Spleen (tissue), 11 donors: ENCODE measurements around the gene GRIA2. TPM values are rescaled to one million over a fixed set of nuclear protein-coding genes. Genes with fewer than 3 reads are reported as not detected.

Experiments used
- DNase-seq: peaks from one replicate; pipeline ENCODE4 v3.0.0-alpha.2; 2020
- H3K27ac ChIP-seq, 8 donors: fragments of 200-600 bp; sonication (generic) in 7 of 8; 1 replicate in 4 of 8; 2 replicates in 4 of 8; pipeline versions ENCODE4 v1.5.0 to v1.8.0; 2016 to 2021; ENCODE audit warnings: inconsistent platforms in 4 of 8, mild to moderate bottlenecking in 4 of 8, moderate library complexity in 1 of 8
- H3K27me3 ChIP-seq, 7 donors: fragments of 200-600 bp; sonication (generic) in 6 of 7; replicated peaks in 1 of 7; 1 replicate in 4 of 7; 2 replicates in 3 of 7; pipeline versions ENCODE4 v1.5.0 to v1.8.0; 2016 to 2021; ENCODE audit warnings: inconsistent platforms in 3 of 7, mild to moderate bottlenecking in 1 of 7
- H3K36me3 ChIP-seq, 6 donors: fragments of 200-600 bp; sonication (generic) in 5 of 6; 1 replicate in 4 of 6; 2 replicates in 2 of 6; pipeline versions ENCODE4 v1.5.0 to v1.8.0; 2016 to 2021; ENCODE audit warnings: inconsistent platforms in 2 of 6
- H3K4me1 ChIP-seq, 6 donors: fragments of 200-600 bp; sonication (generic) in 5 of 6; 1 replicate in 3 of 6; 2 replicates in 3 of 6; pipeline versions ENCODE4 v1.5.0 to v1.8.0; 2016 to 2021; ENCODE audit warnings: inconsistent platforms in 3 of 6
- H3K4me3 ChIP-seq, 8 donors: fragments of 200-600 bp; sonication (generic) in 7 of 8; 1 replicate in 4 of 8; 2 replicates in 4 of 8; pipeline versions ENCODE4 v1.5.0 to v1.8.0; 2016 to 2021; ENCODE audit warnings: inconsistent platforms in 4 of 8, mild to moderate bottlenecking in 4 of 8, moderate library complexity in 2 of 8
- H3K9me3 ChIP-seq, 8 donors: fragments of 200-600 bp; sonication (generic) in 7 of 8; 1 replicate in 4 of 8; 2 replicates in 4 of 8; pipeline versions ENCODE4 v1.5.0 to v1.8.0; 2016 to 2021; ENCODE audit warnings: inconsistent platforms in 4 of 8
- CTCF ChIP-seq, 11 experiments: fragments of 200-600 bp in 7 of 11; fragments of 450-650 bp in 4 of 11; sonication (generic) in 4 of 11; IDR thresholded peaks in 8 of 11; conservative IDR thresholded peaks in 3 of 11; 1 replicate in 7 of 11; 2 replicates in 4 of 11; pipeline versions ENCODE4 v1.4.0 to v1.8.0; 2016 to 2021; ENCODE audit warnings: antibody characterized with exemption in 11 of 11, inconsistent platforms in 4 of 11, mild to moderate bottlenecking in 1 of 11
- POLR2A ChIP-seq, 3 donors: fragments of 450-650 bp; IDR thresholded peaks; one replicate each; pipeline ENCODE4 v1.5.1; 2017; ENCODE audit warnings: antibody characterized with exemption in 3 of 3, mild to moderate bottlenecking in 1 of 3
- POLR2AphosphoS5 ChIP-seq, 3 donors: sonication (generic); formaldehyde crosslinking; IDR thresholded peaks; one replicate each; pipeline ENCODE4 v1.5.1; 2017; ENCODE audit warnings: antibody characterized with exemption in 3 of 3
- WGBS, 5 donors: extraction: QIAGEN DNeasy Blood & Tissue Kit in 3 of 5; methylation state at CpG; one replicate each; pipeline versions ENCODE4 v1.1.5 to v1.1.7; 2013 to 2018; 5-methylcytosine and 5-hydroxymethylcytosine counted together
- intact Hi-C: fragments of 100-400 bp; cut with DNase I; formaldehyde crosslinking; loops from one replicate; pipeline ENCODE4 v1.15.0; 2023; ENCODE audit warnings: low total_unique reads
- polyA plus RNA-seq, 3 donors: library from polyadenylated mRNA; stranded (reverse); fragments of 200-250 nt; gene quantifications; one replicate each; pipeline ENCODE4 v1.2.1, GENCODE V29; 2013
- total RNA-seq, 7 donors: library from RNA; depleted of rRNA in 3 of 7; stranded (reverse); fragments of >200 nt in 3 of 7; fragmentation: NEBNext Ultra II Directional in 4 of 7; extraction: Animal tissue kit (Norgen Biotek cat#: 25700) in 4 of 7; gene quantifications; one replicate each; pipeline versions ENCODE4 v1.1.0 to v1.2.1, GENCODE V29; 2016 to 2021
- donor health status: healthy with polysubstance abuse.
- donor health status: DM: no; HTN: no; CAD: no; lungs with moderate emphysema.
- donor health status: DM: no; HTN: no; CAD: no.
- donor health status: Bipolar disorder and iron deficiency.
- donor health status: healthy.
- donor health status: DM: no; HTN: no; CAD: no.
- donor health status: DM: yes; HTN: yes; CAD: no.

The GRIA2 gene
- total and polyA plus RNA-seq, 10 donors, result 0.02 to 0.06 TPM; not detected in 8

GRCh38 chr4:157221895-157222770 is 1.6 kb downstream of the GRIA2 start:
- DNase-seq, result peak; percentile 50
- Histone ChIP-seq H3K9me3 (peaks cover 0 to 20% (median 0%) of the 10 kb centered on the region in 8 donors), H3K4me1 (peaks cover 0 to 9% (median 3%) of the 10 kb centered on the region in 6 donors), H3K27me3 (peaks cover 0 to 55% (median 33%) of the 10 kb centered on the region in 7 donors), H3K27ac (no peak overlapping the region), H3K36me3 (no peaks in the 10 kb centered on the region), H3K4me3 (peak overlapping the region in 6 of 8 donors; percentile 2 to 43 (median 16))
- intact Hi-C loops, result no loop called here
- WGBS, 5 donors, result 4 to 12% (median 6%) methylated on average over 34 to 59 of the region's 59 CpGs
- TF ChIP-seq CTCF (IDR thresholded peaks at IDR 0.05 in 8 of 11, conservative IDR thresholded peaks at IDR 0.05 in 3 of 11) (no peak), POLR2A (IDR thresholded peaks at IDR 0.05) (no peak), POLR2AphosphoS5 (IDR thresholded peaks at IDR 0.05) (no peak)

- H3K4me3 ChIP-seq, result peak overlapping the region in 5 of 8 donors; percentile 2 to 43 (median 16)
- 5 to 18% (median 6%) methylated on average over 15 of the region's 15 CpGs for WGBS, 5 donors
- TF ChIP-seq POLR2A (IDR thresholded peaks at IDR 0.05), result no peak
- no peak for TF ChIP-seq POLR2AphosphoS5 (IDR thresholded peaks at IDR 0.05)
- TF ChIP-seq CTCF (IDR thresholded peaks at IDR 0.05 in 8 of 11, conservative IDR thresholded peaks at IDR 0.05 in 3 of 11), result no peak
- H3K9me3 ChIP-seq, result peaks cover 0 to 20% (median 0%) of the 10 kb centered on the region in 8 donors
- no peak overlapping the region for H3K27ac ChIP-seq
- DNase-seq, result peak; percentile 36
- peaks cover 0 to 9% (median 3%) of the 10 kb centered on the region in 6 donors for H3K4me1 ChIP-seq
- intact Hi-C loops, result no loop called here
- peaks cover 0 to 55% (median 33%) of the 10 kb centered on the region in 7 donors for H3K27me3 ChIP-seq
- no peaks in the 10 kb centered on the region for H3K36me3 ChIP-seq
Observed at GRCh38 chr4:157222771-157223160, 2.2 kb downstream of the GRIA2 start.

DNA sequence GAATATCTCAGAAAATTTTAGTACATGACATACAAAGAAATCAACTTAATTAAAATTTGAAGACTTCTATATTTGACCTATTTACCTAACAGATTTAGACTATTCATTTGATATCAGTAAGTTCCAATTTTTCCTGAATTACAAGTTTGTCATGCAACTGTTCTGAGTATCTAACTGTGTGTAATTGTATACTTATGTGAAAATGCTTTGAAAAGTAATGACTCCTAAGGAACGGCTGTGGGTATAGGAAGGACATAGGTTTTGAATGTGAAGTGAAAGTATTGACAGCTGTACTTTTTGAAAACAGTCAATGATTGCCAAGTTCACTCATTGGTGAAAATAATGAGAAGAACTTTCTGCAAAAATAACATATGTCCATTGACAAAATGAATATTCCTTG is 2.9 kb downstream of the GRIA2 start:
- Histone ChIP-seq H3K27me3 (peaks cover 0 to 52% (median 33%) of the 10 kb centered on the region in 7 donors), H3K9me3 (peaks cover 0 to 20% (median 0%) of the 10 kb centered on the region in 8 donors), H3K4me1 (peaks cover 0 to 9% (median 3%) of the 10 kb centered on the region in 6 donors), H3K4me3 (no peak overlapping the region), H3K27ac (no peak overlapping the region), H3K36me3 (no peaks in the 10 kb centered on the region)
- no peak for TF ChIP-seq CTCF (IDR thresholded peaks at IDR 0.05 in 8 of 11, conservative IDR thresholded peaks at IDR 0.05 in 3 of 11)
- WGBS, 5 donors, result 50 to 74% (median 63%) methylated on average over 1 of the region's 1 CpG
- intact Hi-C loops, result no loop called here
- no peak for DNase-seq

GRCh38 chr4:157225096-157225495 is 4.6 kb downstream of the GRIA2 start:
- H3K9me3 ChIP-seq, result peaks cover 0 to 18% (median 0%) of the 10 kb centered on the region in 8 donors
- peaks cover 0 to 9% (median 3%) of the 10 kb centered on the region in 6 donors for H3K4me1 ChIP-seq
- H3K27ac ChIP-seq, result no peak overlapping the region
- 50 to 66% (median 52%) methylated on average over 2 of the region's 2 CpGs for WGBS, 5 donors
- H3K27me3 ChIP-seq, result peaks cover 0 to 39% (median 28%) of the 10 kb centered on the region in 7 donors
- TF ChIP-seq CTCF (IDR thresholded peaks at IDR 0.05 in 8 of 11, conservative IDR thresholded peaks at IDR 0.05 in 3 of 11) (no peak), POLR2A (IDR thresholded peaks at IDR 0.05) (no peak), POLR2AphosphoS5 (IDR thresholded peaks at IDR 0.05) (no peak)
- no peaks in the 10 kb centered on the region for H3K36me3 ChIP-seq
- intact Hi-C loops, result no loop called here
- no peak for DNase-seq
- no peak overlapping the region for H3K4me3 ChIP-seq
